ENCODE data around the gene PLOD2.

- TF ChIP-seq CTCF (IDR thresholded peaks at IDR 0.05): peak in 2 of 3 donors; percentile 28 to 34
- no peak for TF ChIP-seq POLR2A (IDR thresholded peaks at IDR 0.05)
- no peak for TF ChIP-seq EP300 (IDR thresholded peaks at IDR 0.05)
Measured at GRCh38 chr3:146148468-146148931, 12.5 kb downstream of the PLOD2 start.
